HG02884 (cell line): ENCODE results near the gene ANKHD1.
A peak's percentile ranks its signal among the peaks of the same experiment; 100 is the strongest.

ENCODE experiments used
- ATAC-seq: cut with Tn5 transposase; IDR thresholded peaks from one replicate; pipeline ENCODE4 v1.9.1; 2021; ENCODE audit warnings: mild to moderate bottlenecking, moderate library complexity; ENCODE audit not compliant: unreplicated experiment

ANKHD1 gene

DNA sequence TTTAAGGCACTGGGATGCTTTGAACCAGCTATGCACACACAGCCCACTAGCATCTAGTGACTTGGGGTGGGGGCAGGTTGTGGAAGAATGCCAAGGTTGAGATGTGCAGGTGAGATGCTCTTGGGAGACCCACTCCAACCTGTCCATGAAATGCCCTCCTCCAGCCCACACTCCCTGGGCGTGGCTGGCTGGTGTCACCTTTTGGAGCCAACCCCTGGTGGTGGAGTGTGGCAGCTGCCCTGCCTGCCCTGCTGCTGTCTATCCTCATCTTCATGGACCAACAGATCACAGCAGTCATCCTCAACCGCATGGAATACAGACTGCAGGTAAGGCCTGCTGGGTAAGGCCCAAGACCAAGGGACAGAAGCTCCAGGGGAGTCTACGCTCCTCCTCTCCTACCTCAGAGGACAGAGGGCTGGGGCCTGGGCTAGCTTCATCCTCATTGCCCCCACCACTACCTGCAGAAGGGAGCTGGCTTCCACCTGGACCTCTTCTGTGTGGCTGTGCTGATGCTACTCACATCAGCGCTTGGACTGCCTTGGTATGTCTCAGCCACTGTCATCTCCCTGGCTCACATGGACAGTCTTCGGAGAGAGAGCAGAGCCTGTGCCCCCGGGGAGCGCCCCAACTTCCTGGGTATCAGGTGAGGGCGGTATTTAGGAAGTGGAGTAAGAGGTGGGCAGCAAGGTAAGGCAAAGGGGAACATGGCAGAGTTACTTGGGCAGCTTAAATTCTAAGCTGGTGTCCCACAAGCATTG is 34.2 kb upstream of the ANKHD1 start:
- ATAC-seq = no peak

DNA sequence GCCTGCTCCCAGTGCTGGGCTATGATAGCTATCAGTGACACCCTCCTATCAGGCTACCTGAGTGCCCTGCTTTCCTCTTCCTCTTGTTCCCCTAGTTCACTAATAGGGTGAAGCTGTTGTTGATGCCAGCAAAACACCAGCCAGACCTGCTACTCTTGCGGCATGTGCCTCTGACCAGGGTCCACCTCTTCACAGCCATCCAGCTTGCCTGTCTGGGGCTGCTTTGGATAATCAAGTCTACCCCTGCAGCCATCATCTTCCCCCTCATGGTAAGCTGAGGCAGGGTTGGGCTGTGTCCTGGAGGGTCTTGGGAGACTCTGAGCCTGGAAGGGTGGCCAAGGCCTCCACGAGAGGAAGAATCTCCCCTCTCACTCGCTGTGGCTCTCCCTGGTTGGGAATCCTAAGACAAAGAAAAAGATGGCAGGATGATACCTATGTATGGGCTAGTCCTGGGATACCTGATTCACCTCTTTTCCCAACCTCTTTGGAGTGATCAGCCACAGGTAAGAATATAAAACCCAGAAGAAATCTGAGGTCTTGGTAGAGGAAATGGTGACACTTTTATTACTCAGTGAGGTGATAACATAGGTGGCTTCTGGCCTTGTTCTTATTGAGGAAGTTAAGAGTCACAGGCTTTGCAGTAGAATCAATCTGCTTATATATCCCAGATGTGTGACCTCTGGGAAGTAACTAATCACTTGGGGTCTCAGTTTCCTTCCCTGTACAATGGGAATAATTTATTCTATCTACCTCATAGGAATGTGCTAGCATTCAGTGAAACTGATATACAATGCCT is 30.1 kb upstream of the ANKHD1 start:
- ATAC-seq = no peak

DNA sequence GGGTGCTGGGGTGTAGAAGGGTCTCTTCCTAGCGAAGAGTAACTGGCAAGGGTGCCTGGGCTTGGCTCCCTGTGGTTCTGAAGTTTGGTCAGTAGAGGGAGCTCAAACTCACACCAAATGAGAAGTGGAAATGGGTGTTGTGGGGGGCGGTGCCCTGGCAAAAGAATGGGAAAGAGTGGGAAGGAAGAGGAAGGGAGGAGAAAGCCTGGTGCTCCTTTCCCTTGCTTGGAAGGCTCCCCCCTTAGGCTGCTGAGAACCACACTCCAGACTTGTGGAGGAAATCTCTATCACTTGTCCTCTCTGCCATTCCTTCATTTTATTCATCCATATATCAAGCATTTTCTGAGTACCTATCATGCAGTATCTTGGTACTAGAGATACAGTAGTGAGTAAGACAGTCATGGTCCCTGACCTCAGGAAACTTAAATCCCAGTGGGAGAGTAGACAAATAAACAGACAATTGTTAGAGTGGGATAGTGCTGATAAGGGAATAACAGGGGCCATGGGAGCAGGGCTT is 28.6 kb upstream of the ANKHD1 start:
- no peak for ATAC-seq

DNA sequence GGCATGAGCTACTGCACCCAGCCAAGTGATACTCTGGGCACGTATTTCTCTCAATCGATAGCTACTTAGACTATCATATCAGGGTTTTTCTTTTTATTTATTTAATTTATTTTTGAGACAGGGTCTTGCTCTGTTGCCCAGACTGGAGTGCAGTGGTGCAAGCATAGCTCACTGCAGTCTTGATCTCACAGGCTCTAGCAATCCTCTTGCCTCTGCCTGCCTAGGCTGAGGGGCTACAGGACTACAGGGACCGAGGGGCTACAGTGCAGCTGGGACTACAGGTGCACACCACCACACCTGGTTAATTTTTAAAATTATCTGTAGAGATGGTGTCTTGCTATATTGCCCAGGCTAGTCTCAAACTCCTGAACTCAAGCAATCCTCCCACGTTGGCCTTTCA is 20.3 kb upstream of the ANKHD1 start:
- no peak for ATAC-seq

DNA sequence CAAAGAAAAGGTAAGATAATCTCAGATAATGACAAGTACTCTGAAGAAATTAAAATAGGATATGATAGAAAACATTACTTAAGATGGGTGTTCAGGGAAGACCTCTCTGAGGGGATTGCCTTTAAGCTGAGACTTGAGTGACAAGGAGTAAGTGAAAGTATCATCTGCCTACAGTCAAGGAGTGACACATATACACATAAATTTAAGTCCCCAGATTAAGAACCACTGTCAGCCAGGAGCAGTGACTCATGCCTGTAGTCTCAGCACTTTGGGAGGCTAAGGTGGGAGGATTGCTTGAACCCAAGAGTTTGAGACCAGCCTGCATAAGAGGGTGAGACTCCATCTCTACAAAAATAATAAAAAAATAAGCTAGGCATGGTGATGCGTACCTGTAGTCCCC is 19.7 kb upstream of the ANKHD1 start:
- ATAC-seq = no peak

DNA sequence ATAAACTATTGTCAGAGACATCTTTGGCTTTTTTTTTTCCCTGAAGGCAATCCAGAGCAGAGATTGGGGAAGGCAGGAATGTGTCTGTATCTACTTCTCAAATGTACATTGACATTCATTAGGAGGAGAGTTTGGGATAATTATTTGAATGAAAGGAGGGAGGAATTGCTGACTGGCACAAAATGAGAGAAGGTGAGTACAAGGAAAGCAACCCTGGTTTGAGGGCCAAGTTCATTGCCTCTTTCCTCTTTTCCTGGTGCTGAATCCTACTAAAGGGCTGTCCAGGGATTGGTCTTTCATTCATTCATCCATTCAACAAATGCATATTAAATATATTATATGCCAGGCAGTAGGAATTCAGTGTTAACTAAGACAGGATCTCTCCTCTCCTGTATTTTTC is 18.8 kb upstream of the ANKHD1 start:
- ATAC-seq = no peak

DNA sequence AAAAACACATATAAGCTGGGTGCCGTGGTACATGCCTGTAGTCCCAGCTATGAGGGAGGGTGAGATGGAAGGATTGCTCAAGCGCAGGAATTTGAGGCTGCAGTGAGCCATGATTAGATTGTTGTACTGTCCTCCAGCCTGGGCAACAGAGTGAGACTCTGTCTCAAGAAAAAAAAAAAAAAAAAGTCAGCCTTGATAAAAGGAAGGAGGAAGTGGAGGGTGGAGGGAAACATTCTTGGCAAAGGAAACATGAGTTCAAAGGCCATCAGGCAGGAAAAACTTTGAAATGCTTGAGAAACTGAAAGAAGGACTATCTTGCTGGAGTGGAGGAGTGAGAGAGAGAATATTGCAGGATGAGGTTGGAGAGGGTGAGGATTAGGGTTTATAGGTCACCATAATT is 18.3 kb upstream of the ANKHD1 start:
- ATAC-seq = no peak

DNA sequence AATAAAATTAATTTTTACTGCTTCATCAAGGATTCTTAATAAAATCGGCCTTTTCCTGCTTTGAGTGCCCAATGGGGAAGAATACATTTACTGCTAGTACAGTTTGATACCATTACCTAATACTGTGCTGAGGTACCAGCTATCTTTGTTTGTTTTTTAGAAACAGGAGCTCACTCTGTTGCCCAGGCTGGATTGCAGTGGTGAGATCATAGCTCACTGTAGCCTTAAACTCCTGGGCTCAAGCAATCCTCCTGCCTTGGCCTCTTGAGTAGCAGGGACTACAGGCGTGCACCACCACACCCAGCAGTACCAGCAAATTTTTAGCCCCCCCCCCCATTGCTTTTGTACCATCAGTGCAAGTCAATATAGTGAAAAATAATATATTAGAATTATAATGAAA is 13.6 kb upstream of the ANKHD1 start:
- ATAC-seq = no peak

DNA sequence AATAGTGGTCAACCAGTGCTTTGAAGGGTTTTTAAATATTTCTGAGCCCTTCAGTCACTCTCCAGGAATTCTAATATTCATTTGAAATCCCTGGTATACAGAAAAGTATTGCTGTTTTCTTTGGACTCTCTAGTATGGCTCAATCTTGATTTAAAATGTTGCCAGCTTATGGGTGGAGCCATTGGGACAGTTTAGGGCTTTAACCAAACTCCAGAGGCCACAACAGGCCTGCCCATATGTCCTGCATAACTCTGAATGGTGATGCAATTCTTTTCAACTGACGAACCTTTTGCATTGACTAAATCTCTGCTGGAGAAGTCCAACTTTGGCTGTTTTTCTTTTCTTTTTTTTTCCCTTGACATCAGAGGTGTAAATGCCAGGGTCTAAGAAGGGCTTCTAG is 10.3 kb upstream of the ANKHD1 start:
- no peak for ATAC-seq

DNA sequence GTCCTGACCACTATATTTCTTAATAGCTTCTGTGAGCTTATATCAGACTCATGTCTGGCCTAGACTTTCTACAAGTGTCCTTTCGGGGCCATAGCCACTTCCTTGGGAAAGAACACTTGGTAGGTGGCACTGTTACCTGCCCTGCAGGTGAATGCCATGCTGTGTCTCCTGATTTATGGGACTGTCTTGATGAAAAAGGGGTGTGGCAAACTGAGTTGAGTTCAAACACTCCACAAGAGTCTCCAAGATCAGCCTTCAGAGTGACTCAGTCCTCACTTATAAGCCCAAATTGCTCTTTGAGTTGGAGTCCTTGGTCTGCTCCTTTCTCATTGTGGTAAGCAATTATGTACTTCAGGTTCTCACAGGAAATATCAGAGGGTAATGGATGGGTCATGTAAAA is 9.9 kb upstream of the ANKHD1 start:
- no peak for ATAC-seq

DNA sequence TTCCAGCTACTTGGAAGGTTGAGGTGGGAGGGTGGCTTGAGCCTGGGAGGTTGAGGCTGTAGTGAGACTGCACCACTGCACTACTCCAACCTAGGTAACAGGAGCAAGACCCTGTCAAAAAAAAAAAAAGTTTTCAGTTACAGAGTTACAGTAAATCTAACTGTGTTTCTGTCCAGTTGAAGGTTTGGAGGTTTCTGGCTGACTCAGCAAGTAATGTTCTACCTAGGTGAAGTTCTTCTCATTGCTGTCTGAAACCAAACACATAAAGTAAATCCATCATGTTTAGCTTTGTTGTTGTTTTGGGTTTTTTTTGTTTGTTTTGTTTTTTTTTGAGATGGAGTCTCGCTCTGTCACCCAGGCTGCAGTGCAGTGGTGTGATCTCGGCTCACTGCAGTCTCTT is 7.9 kb upstream of the ANKHD1 start:
- no peak for ATAC-seq

DNA sequence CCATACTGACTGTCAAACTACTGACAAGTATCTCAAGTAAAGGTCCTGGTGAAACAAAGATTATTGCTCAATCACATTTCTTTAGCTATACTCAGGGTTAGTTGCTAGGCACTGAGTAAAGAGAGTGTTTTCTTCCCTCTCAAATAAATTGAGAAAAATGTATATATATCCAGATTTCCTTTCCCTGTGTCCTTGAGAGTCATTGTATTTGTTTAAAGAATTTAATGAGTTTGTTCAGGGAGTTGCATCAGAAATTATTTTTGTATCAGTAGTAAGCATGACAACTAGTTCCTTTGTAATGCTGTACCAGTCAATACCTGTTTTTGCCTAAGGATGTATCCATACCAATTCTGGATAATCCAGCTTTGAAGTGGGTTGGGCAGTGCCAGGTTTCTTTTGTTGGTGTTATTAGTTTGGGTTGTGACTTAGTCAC is 3.2 kb upstream of the ANKHD1 start:
- ATAC-seq = no peak

DNA sequence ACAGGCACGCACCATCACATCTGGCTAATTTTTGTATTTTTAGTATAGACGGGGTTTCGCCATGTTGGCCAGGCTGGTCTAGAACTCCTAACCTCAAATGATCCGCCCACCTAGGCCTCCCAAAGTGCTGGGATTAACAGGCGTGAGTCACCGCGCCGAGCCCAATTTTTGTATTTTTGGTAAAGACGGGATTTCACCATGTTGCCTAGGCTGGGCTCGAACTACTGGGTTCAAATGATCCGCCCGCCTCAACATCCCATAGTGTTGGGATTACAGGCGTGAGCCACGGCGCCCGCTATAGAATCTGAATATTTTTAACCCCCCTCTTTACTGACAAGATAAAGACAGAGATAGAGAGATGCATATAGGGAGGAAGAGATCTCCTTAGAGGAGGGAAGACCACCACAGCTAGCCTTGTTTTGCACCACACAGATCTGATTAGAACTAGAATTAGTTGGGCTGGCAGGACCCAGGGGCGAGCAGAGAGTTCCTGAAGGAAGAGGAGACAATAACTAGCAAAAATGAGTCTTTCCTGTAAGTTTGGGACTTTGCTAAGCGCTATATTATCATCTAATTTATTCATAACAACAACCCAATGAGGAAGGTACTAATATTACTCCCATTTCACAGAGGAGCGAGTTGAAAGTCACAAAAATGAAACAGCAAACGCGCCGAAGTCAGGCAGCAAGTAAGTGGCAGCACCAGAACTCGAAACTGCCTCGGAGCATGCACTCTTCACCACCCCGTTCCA is 1.5 kb upstream of the ANKHD1 start:
- ATAC-seq = peak; percentile 0

DNA sequence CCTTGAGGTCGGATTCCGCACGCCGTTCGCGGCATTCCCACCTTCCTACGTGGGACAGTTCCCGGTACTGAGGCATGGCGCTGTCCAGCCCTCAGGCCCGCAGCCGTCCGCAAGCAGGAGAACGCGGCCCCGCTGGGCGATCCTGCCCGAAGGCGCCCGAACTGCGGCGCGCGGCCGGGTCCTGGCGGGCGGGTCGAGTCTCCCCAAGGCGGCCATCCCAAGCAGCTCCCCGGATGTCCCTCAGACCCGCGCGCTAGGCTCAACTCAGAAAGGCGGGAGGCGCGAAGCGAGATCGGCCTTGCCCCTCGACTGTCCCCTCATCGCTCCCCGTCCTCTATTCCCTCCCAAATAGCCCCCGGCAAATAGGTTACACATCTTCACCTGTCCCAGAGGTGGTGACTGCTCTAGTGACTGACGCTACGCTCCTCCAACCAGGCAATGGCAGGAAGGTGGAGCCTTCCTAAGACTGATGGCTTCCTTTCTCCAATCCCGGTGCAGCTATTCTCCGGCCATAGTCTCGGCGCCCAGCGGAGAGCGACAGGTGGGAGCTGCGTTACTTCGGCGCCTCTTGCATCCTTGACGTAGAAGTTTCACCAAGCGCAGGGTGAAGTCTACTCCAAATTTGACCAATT is 787 bp upstream of the ANKHD1 start:
- ATAC-seq = peak; percentile 60

DNA sequence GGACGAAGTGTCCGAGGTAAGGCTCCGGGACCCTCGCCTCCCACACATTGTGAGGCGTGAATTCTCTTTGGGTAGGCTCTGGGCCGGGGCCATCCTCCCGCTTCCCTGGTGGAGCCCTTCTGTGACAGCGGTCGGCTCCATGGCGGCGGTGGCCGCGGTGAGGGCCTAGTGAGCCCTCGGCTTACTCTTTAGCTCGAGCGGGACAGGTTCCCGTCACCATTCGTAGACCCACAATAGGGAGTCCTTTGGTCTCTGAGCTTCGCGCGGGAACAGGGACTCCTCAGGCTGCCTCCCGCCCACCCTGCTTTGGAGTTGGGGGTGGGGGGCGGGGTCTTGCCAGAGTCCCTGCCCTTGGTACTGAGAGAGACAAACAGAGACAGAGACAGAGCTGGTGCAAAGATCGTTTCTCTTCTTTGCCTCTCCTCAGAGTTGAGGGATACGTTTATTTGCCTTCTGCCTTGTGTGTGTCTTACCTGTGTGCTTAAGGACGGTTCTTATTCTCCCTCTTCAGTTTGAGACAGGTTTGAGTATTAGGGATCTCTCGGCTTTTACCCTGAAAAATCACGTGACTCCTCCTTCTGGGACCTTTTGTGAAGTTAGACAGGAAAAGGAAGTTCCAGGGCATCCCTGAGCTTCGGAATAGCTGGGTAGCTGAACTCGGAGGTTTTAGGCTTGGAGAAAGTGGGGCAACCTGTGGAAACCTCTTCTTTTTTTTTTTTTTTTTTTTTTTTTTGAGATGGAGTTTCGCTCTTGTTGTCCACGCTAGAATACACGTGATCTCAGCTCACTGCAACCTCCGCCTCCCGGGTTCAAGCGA is 833 bp downstream of the ANKHD1 start:
- ATAC-seq = no peak

DNA sequence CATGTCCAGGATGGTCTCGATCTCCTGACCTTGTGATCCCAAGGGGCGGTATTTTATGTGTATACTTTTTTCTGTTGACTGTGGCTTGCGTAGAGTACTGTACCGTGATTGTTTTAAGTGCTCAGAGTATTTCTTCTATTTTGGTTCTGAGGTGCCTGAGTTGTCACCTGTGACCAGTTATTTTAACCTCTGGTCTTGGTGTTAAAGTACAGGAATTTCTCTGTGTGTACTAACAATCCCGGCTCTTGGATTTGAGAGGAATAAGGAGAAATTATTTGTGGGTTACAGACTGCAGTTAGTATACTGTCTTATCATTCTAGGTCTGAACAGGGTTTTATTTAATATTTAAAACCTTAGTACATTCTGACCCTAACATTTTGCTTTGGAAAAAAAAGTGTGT is 2.0 kb downstream of the ANKHD1 start:
- no peak for ATAC-seq

DNA sequence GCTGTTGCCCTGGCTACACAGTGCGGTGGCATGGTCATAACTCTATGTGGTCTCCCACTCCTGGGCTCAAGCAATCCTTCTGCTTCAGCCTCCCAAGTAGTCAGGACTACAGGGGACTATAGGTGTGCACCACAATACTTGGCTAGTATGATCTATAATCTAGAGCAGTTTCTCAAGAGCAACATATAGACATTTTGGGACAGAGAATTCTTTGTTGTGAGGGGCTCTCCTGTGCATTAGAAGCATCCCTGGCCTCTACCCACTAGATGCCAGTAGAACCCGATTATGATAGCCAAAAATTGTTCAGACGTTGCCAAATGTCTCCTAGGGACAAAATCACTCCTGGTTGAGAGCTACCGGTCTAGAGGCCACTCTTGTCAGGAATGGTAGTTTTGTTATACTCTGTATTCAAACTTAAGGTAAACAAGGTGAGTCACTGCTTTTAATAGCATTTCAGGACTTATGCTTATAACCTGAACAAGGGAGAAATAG is 7.2 kb downstream of the ANKHD1 start:
- ATAC-seq = no peak

DNA sequence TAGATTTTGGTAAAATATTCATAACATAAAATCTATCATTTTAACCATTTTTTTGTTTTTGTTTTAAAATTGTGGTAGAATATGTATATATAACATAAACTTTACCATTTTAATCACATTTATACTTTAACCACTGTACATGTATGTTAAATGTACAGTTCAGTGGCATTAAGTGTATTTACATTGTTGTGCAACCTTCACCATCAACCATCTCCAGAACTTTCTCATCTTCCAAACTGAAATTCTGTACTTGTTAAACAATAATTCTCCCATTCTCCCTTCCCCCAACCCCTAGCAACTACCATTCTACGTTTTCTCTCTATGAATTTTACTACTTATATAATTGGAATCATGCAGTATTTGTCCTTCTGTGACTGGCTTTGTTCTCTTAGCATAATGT is 11.6 kb downstream of the ANKHD1 start:
- no peak for ATAC-seq

DNA sequence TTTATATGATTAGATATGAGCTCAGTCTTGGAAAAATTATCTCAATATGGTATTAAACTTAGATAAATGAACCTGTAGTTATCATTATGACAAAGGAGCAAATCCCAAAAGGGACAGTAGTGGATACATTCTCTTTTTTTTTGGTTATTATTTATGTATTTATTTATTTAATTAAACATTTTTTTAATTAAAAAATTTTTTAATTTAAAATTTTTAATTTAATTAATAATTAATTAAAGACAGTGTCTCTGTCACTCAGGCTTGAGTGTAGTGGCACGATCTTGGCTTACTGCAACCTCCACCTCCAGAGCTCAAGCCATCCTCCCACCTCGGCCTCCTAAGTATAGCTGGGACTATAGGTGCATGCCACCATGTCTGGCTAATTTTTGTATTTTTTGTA is 15.6 kb downstream of the ANKHD1 start:
- no peak for ATAC-seq
